SK-N-SH (cell line): ENCODE results near the gene TCP11L2. TPM values are rescaled to one million over a fixed set of nuclear protein-coding genes. Genes with fewer than 3 reads are reported as not detected.

Experiments
- polyA plus RNA-seq, 3 experiments: library from polyadenylated mRNA; depleted of rRNA; stranded (reverse); fragments of >200 nt; gene quantifications; 2 replicates each; pipeline ENCODE4 v1.2.3, GENCODE V29; 2012
- small RNA-seq, 7 experiments: library from RNA; depleted of rRNA; stranded (forward); fragments of <200 nt; gene quantifications; one replicate each; pipeline ENCODE3, GENCODE V24; 2012

Gene TCP11L2
- polyA plus RNA-seq, 1 of the 3 experiments (the other 2 are of a cell fraction), result 4.0 TPM

Small RNAs within 50 kb of the gene (small RNA-seq; reads per million reads assigned to genes)
- 0 reads per million in 7 experiments for gene RNU7-94P

Other genes starting within 250 kb of the TCP11L2 start
- 8.1 and 11.3 TPM in 2 replicates for gene NUAK1, start 163.8 kb upstream of the TCP11L2 start, polyA plus RNA-seq (2012; rRNA removed)
- 112 and 113 TPM in 2 replicates for gene CKAP4, start 54.7 kb upstream of the TCP11L2 start, polyA plus RNA-seq (2012; rRNA removed)
- 3.3 and 3.9 TPM in 2 replicates for gene POLR3B, start 55.0 kb downstream of the TCP11L2 start, polyA plus RNA-seq (2012; rRNA removed)